ENCODE results near the gene RBKS. TPM values are rescaled to one million over a fixed set of nuclear protein-coding genes. Genes with fewer than 3 reads are reported as not detected.

Gene RBKS
- total RNA-seq, 1 experiment from 2014 or later = 9.2 TPM

- intact Hi-C loops (cut with micrococcal nuclease) = no loop called here
- ChIA-PET POLR2A (interaction anchor here (0.8 to 2.9 kb wide), 21 partner anchors 9 to 775 kb away, joined by 3 to 27 read pairs (median 4); partner anchors contain the start of genes BABAM2, MRPL33 and RBKS), CTCF (interaction anchor here (1.2 to 1.6 kb wide), 3 partner anchors 86 to 598 kb away, joined by 4 to 5 read pairs (median 4); no protein-coding TSS in a partner anchor)
- no peak for TF ChIP-seq CTCF (IDR thresholded peaks at IDR 0.05; ENCODE audit: unreplicated experiment)
- Mint-ChIP-seq H3K9me3 (ENCODE audit: unreplicated experiment) (no peaks in the 10 kb centered on the region), H3K27me3 (ENCODE audit: insufficient read depth, unreplicated experiment) (no peaks in the 10 kb centered on the region), H3K27ac (ENCODE audit: low read depth, unreplicated experiment) (peak overlapping the region; percentile 85), H3K4me1 (ENCODE audit: insufficient read depth, unreplicated experiment) (peaks cover 38% of the 10 kb centered on the region), H3K4me3 (ENCODE audit: unreplicated experiment) (no peak overlapping the region), H3K36me3 (ENCODE audit: insufficient read depth, unreplicated experiment) (peaks cover 5% of the 10 kb centered on the region)
- no TSS peak for BruUV-seq (replicated peaks)
- no peak for DNase-seq (ENCODE audit: unreplicated experiment)
Measured at GRCh38 chr2:27808984-27809383, 81.2 kb downstream of the RBKS start.

- no peak for DNase-seq (ENCODE audit: unreplicated experiment)
- POLR2A ChIA-PET = interaction anchor here (1.2 to 2.9 kb wide), 10 partner anchors 9 to 775 kb away, joined by 3 to 27 read pairs (median 11); partner anchors contain the start of genes BABAM2, MRPL33 and RBKS
- Mint-ChIP-seq H3K27me3 (ENCODE audit: insufficient read depth, unreplicated experiment) (no peaks in the 10 kb centered on the region), H3K27ac (ENCODE audit: low read depth, unreplicated experiment) (peak overlapping the region; percentile 85), H3K4me3 (ENCODE audit: unreplicated experiment) (no peak overlapping the region), H3K36me3 (ENCODE audit: insufficient read depth, unreplicated experiment) (peaks cover 5% of the 10 kb centered on the region), H3K4me1 (ENCODE audit: insufficient read depth, unreplicated experiment) (peaks cover 39% of the 10 kb centered on the region), H3K9me3 (ENCODE audit: unreplicated experiment) (no peaks in the 10 kb centered on the region)
- CTCF ChIA-PET = interaction anchor here (0.5 to 1.6 kb wide), 4 partner anchors 85 to 599 kb away, joined by 3 to 5 read pairs (median 4); no protein-coding TSS in a partner anchor
- no TSS peak for BruUV-seq (replicated peaks)
- intact Hi-C loops (cut with micrococcal nuclease) = no loop called here
- TF ChIP-seq CTCF (IDR thresholded peaks at IDR 0.05; ENCODE audit: unreplicated experiment) = no peak
Measured at GRCh38 chr2:27808418-27808817, 81.8 kb downstream of the RBKS start.

GRCh38 chr2:27807476-27807875 lies 82.7 kb downstream of the RBKS start:
- Mint-ChIP-seq H3K9me3 (ENCODE audit: unreplicated experiment) (no peaks in the 10 kb centered on the region), H3K27ac (ENCODE audit: low read depth, unreplicated experiment) (no peak overlapping the region), H3K4me3 (ENCODE audit: unreplicated experiment) (no peak overlapping the region), H3K27me3 (ENCODE audit: insufficient read depth, unreplicated experiment) (no peaks in the 10 kb centered on the region), H3K4me1 (ENCODE audit: insufficient read depth, unreplicated experiment) (peaks cover 39% of the 10 kb centered on the region), H3K36me3 (ENCODE audit: insufficient read depth, unreplicated experiment) (peaks cover 5% of the 10 kb centered on the region)
- POLR2A ChIA-PET = interaction anchor here (1.1 kb wide), 1 partner anchor 53 kb away, joined by 3 read pairs; no protein-coding TSS in a partner anchor
- DNase-seq (ENCODE audit: unreplicated experiment) = peak; percentile 55
- BruUV-seq (replicated peaks) = no TSS peak
- TF ChIP-seq CTCF (IDR thresholded peaks at IDR 0.05; ENCODE audit: unreplicated experiment) = peak; percentile 47
- intact Hi-C loops (cut with micrococcal nuclease) = loop anchor here (2.0 kb wide), 1 partner anchor 589 kb away; no protein-coding TSS in a partner anchor
- CTCF ChIA-PET = interaction anchor here (0.7 to 1.0 kb wide), 3 partner anchors 116 to 613 kb away, joined by 3 to 5 read pairs (median 3); no protein-coding TSS in a partner anchor

GRCh38 chr2:27806311-27807059 lies 83.7 kb downstream of the RBKS start:
- no TSS peak for BruUV-seq (replicated peaks)
- ChIA-PET CTCF (interaction anchor here (0.6 to 1.0 kb wide), 5 partner anchors 117 to 614 kb away, joined by 3 to 5 read pairs (median 3); no protein-coding TSS in a partner anchor), POLR2A (interaction anchor here (1.1 kb wide), 1 partner anchor 52 kb away, joined by 3 read pairs; no protein-coding TSS in a partner anchor)
- Mint-ChIP-seq H3K27ac (ENCODE audit: low read depth, unreplicated experiment) (no peak overlapping the region), H3K27me3 (ENCODE audit: insufficient read depth, unreplicated experiment) (no peaks in the 10 kb centered on the region), H3K36me3 (ENCODE audit: insufficient read depth, unreplicated experiment) (peaks cover 5% of the 10 kb centered on the region), H3K4me1 (ENCODE audit: insufficient read depth, unreplicated experiment) (peaks cover 39% of the 10 kb centered on the region), H3K4me3 (ENCODE audit: unreplicated experiment) (no peak overlapping the region), H3K9me3 (ENCODE audit: unreplicated experiment) (no peaks in the 10 kb centered on the region)
- no peak for DNase-seq (ENCODE audit: unreplicated experiment)
- TF ChIP-seq CTCF (IDR thresholded peaks at IDR 0.05; ENCODE audit: unreplicated experiment) = no peak
- intact Hi-C loops (cut with micrococcal nuclease) = loop anchor here (2.0 kb wide), 1 partner anchor 590 kb away; no protein-coding TSS in a partner anchor

Measured in MCF 10A (cell line).